ENCODE results near the gene MACROD2. TPM values are rescaled to one million over a fixed set of nuclear protein-coding genes. Genes with fewer than 3 reads are reported as not detected.

MACROD2 gene
- total RNA-seq, 1 experiment from 2014 or later: 3.7 TPM

DNA sequence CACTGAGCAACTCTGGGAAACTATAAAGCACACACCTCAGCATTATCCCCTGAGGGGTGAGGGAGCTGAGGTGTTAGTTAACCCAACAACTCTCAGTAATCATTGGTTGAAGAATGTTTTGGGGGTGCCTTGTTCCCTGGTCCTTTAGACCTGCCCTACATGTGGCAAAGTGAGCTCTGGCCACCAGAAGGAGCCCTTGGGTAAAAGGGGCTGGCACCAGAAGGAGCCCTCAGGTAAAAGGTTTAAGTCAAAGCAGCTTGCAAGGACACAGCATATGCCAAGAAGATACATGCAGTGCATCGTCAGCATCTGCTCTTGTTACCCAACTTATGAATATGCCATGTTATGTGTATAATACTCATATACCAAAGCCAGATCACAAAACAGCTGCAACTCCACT, 1496.3 kb downstream of the MACROD2 start:
- Histone ChIP-seq H3K9me3 (ENCODE audit: control insufficient read depth in 1 of 2, insufficient read depth in 1 of 2, low read depth in 1 of 2, low read length in 2 of 2) (peaks cover 0 to 16% of the 10 kb centered on the region in 2 experiments; a peak in 2 of 4 replicates), H2AFZ (ENCODE audit: low read depth, low read length, poor library complexity, severe bottlenecking) (no peak overlapping the region), H3K27ac (ENCODE audit: low read depth, low read length) (no peak overlapping the region), H4K20me1 (ENCODE audit: insufficient read depth) (no peaks in the 10 kb centered on the region), H3K4me3 (replicated peaks in 1 of 2; ENCODE audit: low read depth in 1 of 2, low read length in 2 of 2) (no peak overlapping the region), H3K4me1 (ENCODE audit: control insufficient read depth in 1 of 2, insufficient read depth in 2 of 2, low read length in 2 of 2) (no peaks in the 10 kb centered on the region), H3K79me2 (ENCODE audit: insufficient read depth, low read length) (no peaks in the 10 kb centered on the region), H3K4me2 (ENCODE audit: low read length) (no peak overlapping the region), H3K27me3 (ENCODE audit: insufficient read depth, low read length) (no peaks in the 10 kb centered on the region), H3K36me3 (ENCODE audit: control insufficient read depth in 1 of 2, insufficient read depth in 2 of 2, low read length in 2 of 2) (no peaks in the 10 kb centered on the region), H3K9ac (ENCODE audit: low read length) (no peak overlapping the region), H3K9me2 (ENCODE audit: insufficient read depth) (no peaks in the 10 kb centered on the region)
- DNase-seq (ENCODE audit: low read depth, low spot score): no peak
- POLR2A ChIA-PET: no interaction called here
- RAD21 ChIA-PET (ENCODE audit: low non-redundant PET in 1 of 2, low total read pairs in 2 of 2, uncharacterized antibody in 2 of 2, unreplicated experiment in 2 of 2): no interaction called here
- TF ChIP-seq JUND (IDR thresholded peaks at IDR 0.05): no peak
- no peak for TF ChIP-seq CBX3 (IDR thresholded peaks at IDR 0.05; ENCODE audit: low read depth)
- TF ChIP-seq, protein P1, sequence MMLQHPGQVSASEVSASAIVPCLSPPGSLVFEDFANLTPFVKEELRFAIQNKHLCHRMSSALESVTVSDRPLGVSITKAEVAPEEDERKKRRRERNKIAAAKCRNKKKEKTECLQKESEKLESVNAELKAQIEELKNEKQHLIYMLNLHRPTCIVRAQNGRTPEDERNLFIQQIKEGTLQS (IDR thresholded peaks at IDR 0.05): no peak
- no peak for TF ChIP-seq SIN3A (IDR thresholded peaks at IDR 0.05; ENCODE audit: low read depth)
- TF ChIP-seq ZNF274 (IDR thresholded peaks at IDR 0.05; ENCODE audit: low read depth, low read length): no peak
- no peak for TF ChIP-seq CEBPB (IDR thresholded peaks at IDR 0.05; ENCODE audit: low read depth)
- TF ChIP-seq TCF7L2 (IDR thresholded peaks at IDR 0.05; ENCODE audit: borderline replicate concordance, extremely low read depth, insufficient read depth, insufficient read length): no peak
- TF ChIP-seq, protein P2, sequence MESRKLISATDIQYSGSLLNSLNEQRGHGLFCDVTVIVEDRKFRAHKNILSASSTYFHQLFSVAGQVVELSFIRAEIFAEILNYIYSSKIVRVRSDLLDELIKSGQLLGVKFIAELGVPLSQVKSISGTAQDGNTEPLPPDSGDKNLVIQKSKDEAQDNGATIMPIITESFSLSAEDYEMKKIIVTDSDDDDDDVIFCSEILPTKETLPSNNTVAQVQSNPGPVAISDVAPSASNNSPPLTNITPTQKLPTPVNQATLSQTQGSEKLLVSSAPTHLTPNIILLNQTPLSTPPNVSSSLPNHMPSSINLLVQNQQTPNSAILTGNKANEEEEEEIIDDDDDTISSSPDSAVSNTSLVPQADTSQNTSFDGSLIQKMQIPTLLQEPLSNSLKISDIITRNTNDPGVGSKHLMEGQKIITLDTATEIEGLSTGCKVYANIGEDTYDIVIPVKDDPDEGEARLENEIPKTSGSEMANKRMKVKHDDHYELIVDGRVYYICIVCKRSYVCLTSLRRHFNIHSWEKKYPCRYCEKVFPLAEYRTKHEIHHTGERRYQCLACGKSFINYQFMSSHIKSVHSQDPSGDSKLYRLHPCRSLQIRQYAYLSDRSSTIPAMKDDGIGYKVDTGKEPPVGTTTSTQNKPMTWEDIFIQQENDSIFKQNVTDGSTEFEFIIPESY (IDR thresholded peaks at IDR 0.05; ENCODE audit: extremely low read depth, insufficient replicate concordance, low read length): no peak
- no peak for TF ChIP-seq EZH2 (IDR thresholded peaks at IDR 0.05)
- BruUV-seq (replicated peaks): no TSS peak
- CTCF ChIA-PET: no interaction called here
- intact Hi-C loops (cut with micrococcal nuclease): no loop called here
- no peak for ATAC-seq

All from HCT116 (cell line).